ENCODE measurements around the gene CST7. TPM values are rescaled to one million over a fixed set of nuclear protein-coding genes. Genes with fewer than 3 reads are reported as not detected.

CST7 gene
- total RNA-seq, 4 donors from 2014 or later: 0.97 to 4.1 (median 2.7) TPM; not detected in 1

DNA sequence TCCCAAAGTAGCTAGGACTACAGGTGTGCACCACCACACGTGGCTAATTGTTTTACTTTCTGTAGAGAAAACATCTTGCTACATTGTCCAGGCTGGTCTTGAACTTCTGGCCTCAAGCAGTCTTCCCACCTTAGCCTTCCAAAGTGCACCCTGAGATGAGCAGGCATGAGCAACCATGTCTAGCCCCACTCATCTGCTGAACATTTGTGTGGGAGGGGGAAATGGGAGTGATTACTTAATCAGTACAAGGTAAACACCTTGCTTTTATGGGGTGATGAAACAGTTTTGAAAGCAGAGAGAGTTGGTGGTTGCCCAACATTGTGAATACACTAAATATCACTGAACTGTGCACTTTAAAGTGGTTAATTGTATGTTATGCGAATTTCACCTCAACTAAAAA, 38.2 kb downstream of the CST7 start:
- Histone ChIP-seq H3K4me3 (no peak overlapping the region), H3K27ac (no peak overlapping the region), H3K27me3 (no peaks in the 10 kb centered on the region), H3K9me3 (no peaks in the 10 kb centered on the region), H3K36me3 (peaks cover 5% of the 10 kb centered on the region), H3K4me1 (peaks cover 19% of the 10 kb centered on the region)
- TF ChIP-seq EP300 (IDR thresholded peaks at IDR 0.05) (no peak), POLR2AphosphoS5 (IDR thresholded peaks at IDR 0.05) (no peak), POLR2A (IDR thresholded peaks at IDR 0.05) (no peak)
- TF ChIP-seq, protein P1, sequence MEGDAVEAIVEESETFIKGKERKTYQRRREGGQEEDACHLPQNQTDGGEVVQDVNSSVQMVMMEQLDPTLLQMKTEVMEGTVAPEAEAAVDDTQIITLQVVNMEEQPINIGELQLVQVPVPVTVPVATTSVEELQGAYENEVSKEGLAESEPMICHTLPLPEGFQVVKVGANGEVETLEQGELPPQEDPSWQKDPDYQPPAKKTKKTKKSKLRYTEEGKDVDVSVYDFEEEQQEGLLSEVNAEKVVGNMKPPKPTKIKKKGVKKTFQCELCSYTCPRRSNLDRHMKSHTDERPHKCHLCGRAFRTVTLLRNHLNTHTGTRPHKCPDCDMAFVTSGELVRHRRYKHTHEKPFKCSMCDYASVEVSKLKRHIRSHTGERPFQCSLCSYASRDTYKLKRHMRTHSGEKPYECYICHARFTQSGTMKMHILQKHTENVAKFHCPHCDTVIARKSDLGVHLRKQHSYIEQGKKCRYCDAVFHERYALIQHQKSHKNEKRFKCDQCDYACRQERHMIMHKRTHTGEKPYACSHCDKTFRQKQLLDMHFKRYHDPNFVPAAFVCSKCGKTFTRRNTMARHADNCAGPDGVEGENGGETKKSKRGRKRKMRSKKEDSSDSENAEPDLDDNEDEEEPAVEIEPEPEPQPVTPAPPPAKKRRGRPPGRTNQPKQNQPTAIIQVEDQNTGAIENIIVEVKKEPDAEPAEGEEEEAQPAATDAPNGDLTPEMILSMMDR (IDR thresholded peaks at IDR 0.05): no peak
- no peak for DNase-seq (ENCODE audit: low spot score in 2 of 2)
- WGBS: 98% methylated on average over 2 of the region's 2 CpGs

- Histone ChIP-seq H3K9me3 (no peaks in the 10 kb centered on the region), H3K4me3 (no peak overlapping the region), H3K27ac (no peak overlapping the region), H3K27me3 (no peaks in the 10 kb centered on the region), H3K36me3 (no peaks in the 10 kb centered on the region), H3K4me1 (peaks cover 22% of the 10 kb centered on the region)
- peak in 1 of 2 donors; percentile 35 for DNase-seq (ENCODE audit: low spot score in 2 of 2)
- TF ChIP-seq POLR2A (IDR thresholded peaks at IDR 0.05) (no peak), EP300 (IDR thresholded peaks at IDR 0.05) (no peak), POLR2AphosphoS5 (IDR thresholded peaks at IDR 0.05) (no peak)
- TF ChIP-seq, protein P1 (IDR thresholded peaks at IDR 0.05): no peak
- WGBS: 94% methylated on average over 7 of the region's 7 CpGs
These were observed 39.1 kb downstream of the CST7 start for GRCh38 chr20:24987873-24988835.

DNA sequence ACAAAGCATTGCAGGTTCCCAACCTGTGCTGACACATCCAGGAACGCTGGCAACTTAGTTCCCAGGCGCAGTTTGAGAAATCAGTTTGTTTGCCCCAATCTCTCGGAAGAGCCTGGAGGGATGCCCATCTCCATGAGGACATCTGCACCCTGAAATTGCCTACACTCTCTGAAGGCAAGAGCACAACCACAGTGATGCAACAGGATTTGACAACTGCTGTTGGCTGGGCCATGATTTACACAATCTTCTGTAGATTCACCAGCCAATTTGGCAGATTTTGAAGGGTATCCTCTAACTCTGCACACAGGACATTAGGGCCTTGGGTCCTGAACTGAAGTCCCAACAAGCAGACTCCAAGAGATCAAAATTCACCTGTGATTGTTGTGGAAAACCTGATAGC, 40.1 kb downstream of the CST7 start:
- TF ChIP-seq, protein P1 (IDR thresholded peaks at IDR 0.05): no peak
- TF ChIP-seq POLR2A (IDR thresholded peaks at IDR 0.05): no peak
- TF ChIP-seq POLR2AphosphoS5 (IDR thresholded peaks at IDR 0.05): no peak
- H3K27me3 ChIP-seq: no peaks in the 10 kb centered on the region
- no peak overlapping the region for H3K27ac ChIP-seq
- no peak overlapping the region for H3K4me3 ChIP-seq
- DNase-seq (ENCODE audit: low spot score in 2 of 2): peak; percentile 21 to 27
- whole genome bisulfite sequencing: 92% methylated on average over 3 of the region's 3 CpGs
- peaks cover 33% of the 10 kb centered on the region for H3K4me1 ChIP-seq
- no peaks in the 10 kb centered on the region for H3K9me3 ChIP-seq
- H3K36me3 ChIP-seq: no peaks in the 10 kb centered on the region

GRCh38 chr20:24990810-24991252, 41.8 kb downstream of the CST7 start:
- H3K27ac ChIP-seq: no peak overlapping the region
- TF ChIP-seq POLR2A (IDR thresholded peaks at IDR 0.05): no peak
- TF ChIP-seq, protein P1 (IDR thresholded peaks at IDR 0.05): no peak
- H3K36me3 ChIP-seq: no peaks in the 10 kb centered on the region
- peak in 1 of 2 donors; percentile 65 for DNase-seq (ENCODE audit: low spot score in 2 of 2)
- H3K9me3 ChIP-seq: no peaks in the 10 kb centered on the region
- H3K4me1 ChIP-seq: peaks cover 48% of the 10 kb centered on the region
- H3K27me3 ChIP-seq: no peaks in the 10 kb centered on the region
- 92% methylated on average over 2 of the region's 2 CpGs for WGBS
- no peak overlapping the region for H3K4me3 ChIP-seq

DNA sequence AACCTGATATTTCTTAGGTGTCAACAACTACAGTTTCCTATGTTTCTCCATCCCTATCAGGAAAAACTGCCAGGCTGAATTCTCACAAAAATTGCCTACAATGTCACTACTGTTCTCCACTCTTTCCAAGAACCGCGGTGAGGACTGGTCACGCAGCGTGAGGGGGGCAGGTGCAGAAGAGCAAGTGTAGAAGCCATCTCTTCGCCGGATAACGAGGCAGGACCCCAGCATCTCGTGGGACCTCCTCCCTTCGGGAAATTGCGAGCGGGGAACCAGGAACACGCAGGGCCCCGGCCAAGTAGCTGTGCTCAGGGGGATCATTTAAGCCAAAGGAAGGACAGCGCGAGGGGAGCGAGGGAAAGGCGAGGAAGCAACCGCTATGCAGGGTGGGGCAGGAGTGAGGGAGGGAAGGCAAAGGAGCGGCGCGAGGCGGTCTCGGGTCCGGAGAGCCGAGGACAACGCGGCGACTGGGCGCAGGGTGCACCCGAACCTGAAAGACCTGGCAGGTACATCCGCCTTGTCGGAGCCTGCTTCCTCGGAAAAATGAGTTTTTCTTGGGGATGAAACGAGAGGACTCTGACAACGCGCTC, 42.9 kb downstream of the CST7 start:
- TF ChIP-seq POLR2AphosphoS5 (IDR thresholded peaks at IDR 0.05): no peak
- no peak for TF ChIP-seq POLR2A (IDR thresholded peaks at IDR 0.05)
- no peak for TF ChIP-seq EP300 (IDR thresholded peaks at IDR 0.05)
- TF ChIP-seq, protein P1 (IDR thresholded peaks at IDR 0.05): no peak
- WGBS: 2% methylated on average over 35 of the region's 36 CpGs
- DNase-seq (ENCODE audit: low spot score in 2 of 2): peak; percentile 71 to 81
- Histone ChIP-seq H3K36me3 (no peaks in the 10 kb centered on the region), H3K4me1 (peaks cover 55% of the 10 kb centered on the region), H3K27me3 (no peaks in the 10 kb centered on the region), H3K27ac (peak overlapping the region; percentile 97), H3K4me3 (peak overlapping the region; percentile 80), H3K9me3 (no peaks in the 10 kb centered on the region)

All from suprapubic skin (tissue), 4 donors.